LNCaP clone FGC (cell line): ENCODE results near the gene CLEC16A.

Source experiments
- DNase-seq: peaks from one replicate; pipeline ENCODE4 v3.0.0-alpha.2; 2011; ENCODE audit warnings: low read depth
- H3K4me3 ChIP-seq: 2 replicates; pipeline ENCODE4 v1.5.1; 2011; ENCODE audit warnings: mild to moderate bottlenecking, low read depth, low read length, control low read depth
- CTCF ChIP-seq: IDR thresholded peaks from 2 replicates; pipeline ENCODE4 v1.5.1; 2012; ENCODE audit warnings: mild to moderate bottlenecking; ENCODE audit not compliant: control insufficient read depth, insufficient read depth; ENCODE audit errors: extremely low read depth

Gene CLEC16A

GRCh38 chr16:11145173-11145818 is 200.9 kb downstream of the CLEC16A start:
- DNase-seq = no peak
- TF ChIP-seq CTCF = no peak
- H3K4me3 ChIP-seq = no peak overlapping the region

GRCh38 chr16:11145819-11146211 is 201.5 kb downstream of the CLEC16A start:
- no peak overlapping the region for H3K4me3 ChIP-seq
- no peak for DNase-seq
- no peak for TF ChIP-seq CTCF

GRCh38 chr16:11147033-11147753 is 202.8 kb downstream of the CLEC16A start:
- DNase-seq = no peak
- H3K4me3 ChIP-seq = no peak overlapping the region
- TF ChIP-seq CTCF = no peak

GRCh38 chr16:11147754-11148444 is 203.5 kb downstream of the CLEC16A start:
- no peak for DNase-seq
- no peak for TF ChIP-seq CTCF
- no peak overlapping the region for H3K4me3 ChIP-seq

GRCh38 chr16:11149011-11149616 is 204.8 kb downstream of the CLEC16A start:
- DNase-seq = no peak
- no peak overlapping the region for H3K4me3 ChIP-seq
- TF ChIP-seq CTCF = no peak

- no peak overlapping the region for H3K4me3 ChIP-seq
- TF ChIP-seq CTCF = no peak
- no peak for DNase-seq
Measured at GRCh38 chr16:11150190-11150589, 205.8 kb downstream of the CLEC16A start.
